Activated CD4-positive, CD25-positive, alpha-beta regulatory T cell treated with anti-CD3 and anti-CD28 coated beads, Interleukin-2, amount 50 U/mL, for 72 hours (primary cell): ENCODE results near the gene TNFRSF11A.

ENCODE experiments used
- DNase-seq: peaks from one replicate; pipeline ENCODE4 v3.0.0; 2021

The TNFRSF11A gene

DNA sequence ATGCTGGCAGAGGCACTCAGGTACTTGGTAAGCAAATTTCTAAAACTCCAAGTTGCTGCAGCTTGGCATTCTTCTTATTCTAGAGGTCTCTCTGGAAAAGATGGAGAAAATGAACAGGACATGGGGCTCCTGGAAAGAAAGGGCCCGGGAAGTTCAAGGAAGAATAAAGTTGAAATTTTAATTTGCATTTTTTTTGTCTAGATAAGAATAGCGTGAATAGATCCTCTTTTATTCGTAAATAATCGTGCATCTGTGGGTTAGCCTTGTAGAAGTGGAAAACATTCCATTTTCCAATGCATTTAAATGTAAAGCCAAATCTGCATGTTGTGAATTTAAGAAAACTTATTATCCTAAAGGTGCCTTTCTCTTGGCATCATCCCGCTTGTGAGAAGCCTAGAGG lies 61.0 kb downstream of the TNFRSF11A start:
- DNase-seq: no peak

DNA sequence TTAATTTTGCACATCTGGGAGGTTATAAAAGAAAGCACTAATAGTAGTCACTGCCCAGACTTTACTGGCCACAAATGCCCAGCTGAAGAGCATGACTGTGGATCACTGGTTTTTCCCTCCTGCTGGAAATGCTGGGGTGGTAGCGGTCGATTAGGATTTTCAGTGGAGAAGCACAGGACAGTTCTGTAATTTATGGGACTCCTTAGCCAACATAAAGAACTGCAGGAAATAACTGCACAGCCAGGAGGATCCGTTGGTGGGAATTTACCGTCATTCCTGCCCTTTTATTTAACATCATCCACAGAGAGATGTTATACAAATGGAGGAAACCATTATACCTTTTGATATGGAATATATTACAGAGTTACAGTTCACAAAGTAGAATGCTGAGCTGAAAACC lies 61.5 kb downstream of the TNFRSF11A start:
- DNase-seq: no peak

DNA sequence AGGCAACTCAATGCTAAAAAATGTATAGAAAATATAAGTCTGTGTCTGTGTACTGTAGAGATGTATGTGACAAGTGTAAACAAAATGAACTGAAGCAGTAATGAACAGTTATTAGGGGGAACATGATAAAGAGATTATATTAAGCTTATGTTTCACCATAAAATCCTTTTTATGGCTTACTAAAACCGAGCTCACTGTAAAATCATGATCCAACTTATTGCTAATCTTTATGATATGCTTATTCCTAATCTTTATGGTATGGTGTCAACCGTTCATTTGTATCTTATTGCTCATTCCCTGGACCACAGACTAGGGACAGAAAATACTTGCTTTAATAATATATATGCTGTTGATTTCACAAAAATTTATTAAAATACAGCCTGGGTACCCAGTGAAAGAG lies 62.1 kb downstream of the TNFRSF11A start:
- DNase-seq: no peak

DNA sequence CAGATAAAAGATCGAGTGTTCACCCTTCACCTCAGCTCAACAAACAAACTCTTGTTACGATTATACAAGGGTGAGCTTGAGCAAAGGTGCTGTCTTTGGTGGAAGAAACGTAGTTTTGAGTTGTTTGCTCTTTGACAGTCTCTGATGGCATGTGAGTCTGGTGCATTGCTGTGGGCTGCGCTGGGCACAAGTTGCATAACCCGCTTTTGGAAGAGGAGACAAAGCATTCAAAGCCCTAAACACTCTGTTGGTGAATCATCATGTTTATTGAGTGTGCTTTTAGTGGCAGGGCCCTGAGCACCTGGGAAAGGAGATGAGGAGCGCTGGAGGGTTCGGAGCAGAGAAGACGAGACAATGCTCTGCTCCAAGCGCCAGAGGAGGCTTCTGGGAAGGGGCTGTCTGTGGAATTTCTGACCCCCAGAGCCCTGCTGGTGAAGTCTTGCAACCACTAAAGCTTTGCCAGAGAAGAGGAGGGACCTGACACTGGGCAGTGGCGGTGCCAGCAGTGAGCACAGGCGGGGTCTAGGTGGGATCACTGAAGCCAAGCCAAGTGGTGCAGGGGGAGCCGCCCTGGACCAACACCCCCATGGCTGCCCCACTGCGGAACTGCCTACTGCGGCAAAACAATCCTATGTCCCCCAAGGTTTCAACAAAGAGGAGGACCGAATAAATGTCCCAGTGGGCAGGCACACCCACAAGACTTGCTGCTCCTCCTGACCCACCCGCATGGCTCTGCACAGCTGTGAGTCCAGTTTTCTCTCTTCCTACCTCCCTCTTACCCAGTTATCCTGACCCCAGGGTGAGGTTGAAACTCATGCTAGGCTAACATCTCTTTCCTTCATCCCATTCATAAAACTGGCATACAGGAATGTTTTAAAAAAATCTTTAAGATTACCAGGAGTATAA lies 64.0 kb downstream of the TNFRSF11A start:
- no peak for DNase-seq

DNA sequence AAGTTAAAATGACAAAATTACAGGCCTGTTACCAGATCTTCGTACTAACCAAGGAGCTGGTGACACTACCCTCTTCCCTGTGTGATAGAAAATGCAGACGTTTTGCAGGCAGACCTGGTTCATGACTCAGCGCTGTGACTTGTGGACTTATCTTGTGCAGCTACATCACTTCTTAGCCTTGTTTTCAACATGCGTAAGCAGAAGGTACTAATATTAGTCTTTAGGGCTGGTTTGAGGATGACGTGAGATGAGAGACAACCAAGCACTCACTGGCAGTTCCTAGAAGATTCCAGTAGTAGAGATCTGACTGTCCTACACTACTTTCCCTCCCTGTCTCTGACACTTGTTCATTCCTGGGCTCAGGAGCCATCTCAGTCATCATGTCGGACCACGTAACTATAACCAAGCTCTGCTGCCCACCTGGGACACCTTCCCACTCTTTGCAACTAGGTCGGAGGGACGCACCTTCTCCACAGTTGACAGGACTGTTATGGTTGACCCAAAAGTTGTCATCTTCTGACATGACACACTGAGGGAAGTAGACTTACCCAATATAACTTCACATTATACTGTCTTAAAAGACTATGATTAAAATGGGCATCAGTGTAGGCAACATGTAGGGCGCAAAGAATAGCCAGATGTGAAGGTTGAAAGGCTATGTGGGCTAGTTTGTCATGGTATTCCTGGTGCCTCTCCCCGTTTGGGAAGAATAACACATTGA lies 64.8 kb downstream of the TNFRSF11A start:
- DNase-seq: no peak

DNA sequence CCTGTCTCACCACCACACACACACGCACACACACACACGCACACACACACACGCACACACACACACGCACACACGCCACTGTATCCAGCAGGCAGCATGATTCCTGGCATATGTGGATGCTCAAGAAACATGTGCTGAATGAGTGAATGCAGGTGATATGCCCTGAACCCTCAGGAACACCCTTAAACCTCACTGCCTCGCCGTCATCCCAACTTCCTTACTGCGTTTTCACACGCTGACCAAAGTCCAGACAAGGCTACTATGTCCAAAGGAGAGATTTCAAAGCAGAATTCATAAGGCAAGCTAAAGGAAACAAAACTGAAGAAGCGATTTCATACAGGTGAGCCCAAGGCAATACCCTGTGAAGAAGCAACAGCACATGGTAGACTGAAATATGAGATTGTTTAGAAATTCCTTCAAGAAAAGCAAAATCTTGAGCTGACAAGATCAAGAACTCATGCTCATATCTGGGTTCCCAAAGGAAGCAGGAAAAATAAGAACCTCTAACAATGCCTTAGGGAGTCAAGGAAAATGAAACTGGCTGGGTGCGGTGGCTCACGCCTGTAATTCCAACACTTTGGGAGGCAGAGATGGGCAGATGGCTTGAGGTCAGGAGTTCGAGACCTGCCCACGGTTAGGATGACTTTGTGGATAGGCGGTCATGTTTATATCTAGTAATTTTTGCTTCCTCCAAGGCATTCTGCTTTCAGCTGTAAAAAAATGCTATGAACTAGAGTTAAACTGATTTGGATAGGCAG lies 69.1 kb downstream of the TNFRSF11A start:
- DNase-seq: no peak

DNA sequence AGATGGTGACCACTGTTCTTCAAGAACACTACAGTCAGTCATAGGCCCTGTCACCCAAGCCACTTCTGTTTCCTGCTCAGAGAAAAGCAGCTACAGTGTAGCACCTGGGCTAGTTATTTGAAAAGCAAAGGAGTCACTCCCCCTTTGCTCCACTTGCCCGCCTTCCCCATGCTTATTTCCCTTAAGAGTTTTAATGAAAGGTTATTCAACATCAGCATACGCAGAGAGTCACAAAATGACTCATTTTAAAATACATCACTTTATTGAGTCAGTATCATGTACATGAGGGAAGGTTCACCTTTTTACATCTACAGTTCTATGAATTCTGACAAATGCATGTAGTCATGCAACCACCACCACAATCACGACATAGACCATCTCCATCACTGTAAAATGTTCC lies 71.3 kb downstream of the TNFRSF11A start:
- no peak for DNase-seq

DNA sequence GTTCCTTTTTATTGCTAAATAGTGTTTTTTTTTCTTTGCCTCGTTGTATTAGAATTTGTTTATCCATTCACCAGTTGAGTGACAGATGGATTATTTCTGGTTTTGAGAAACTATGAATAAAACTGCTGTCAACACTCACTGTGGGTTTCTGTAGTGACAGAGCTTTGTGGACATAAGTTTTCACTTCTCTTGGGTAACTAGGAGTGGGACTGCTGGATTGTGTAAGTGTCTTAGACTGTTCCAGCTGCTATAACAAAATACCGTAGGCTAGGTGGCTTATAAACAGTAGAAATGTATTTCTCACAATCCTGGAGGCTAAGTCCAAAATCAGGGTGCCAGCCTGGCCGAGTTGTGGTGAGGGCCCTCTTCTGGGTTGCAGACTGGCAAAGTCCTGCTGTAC lies 71.9 kb downstream of the TNFRSF11A start:
- no peak for DNase-seq

DNA sequence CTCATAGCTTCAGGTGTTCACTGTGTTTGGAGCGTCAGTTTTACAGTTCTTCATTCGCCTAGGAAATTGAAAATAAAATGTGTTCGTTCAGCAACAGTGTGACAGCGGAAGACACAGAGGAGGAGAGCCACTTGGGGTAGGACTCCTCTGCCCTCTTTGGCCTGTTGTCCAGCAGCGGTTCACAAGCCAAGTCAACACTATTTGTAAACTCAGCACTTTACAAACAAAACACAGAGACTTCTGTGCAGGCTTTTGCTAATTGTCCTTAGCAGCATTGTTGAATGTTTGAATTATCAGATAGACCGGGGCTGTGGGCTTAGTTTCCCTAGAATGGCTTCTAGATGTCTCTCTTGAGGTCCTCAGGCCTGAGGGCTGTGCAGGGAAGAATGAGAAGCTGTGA lies 73.2 kb downstream of the TNFRSF11A start:
- DNase-seq: no peak

DNA sequence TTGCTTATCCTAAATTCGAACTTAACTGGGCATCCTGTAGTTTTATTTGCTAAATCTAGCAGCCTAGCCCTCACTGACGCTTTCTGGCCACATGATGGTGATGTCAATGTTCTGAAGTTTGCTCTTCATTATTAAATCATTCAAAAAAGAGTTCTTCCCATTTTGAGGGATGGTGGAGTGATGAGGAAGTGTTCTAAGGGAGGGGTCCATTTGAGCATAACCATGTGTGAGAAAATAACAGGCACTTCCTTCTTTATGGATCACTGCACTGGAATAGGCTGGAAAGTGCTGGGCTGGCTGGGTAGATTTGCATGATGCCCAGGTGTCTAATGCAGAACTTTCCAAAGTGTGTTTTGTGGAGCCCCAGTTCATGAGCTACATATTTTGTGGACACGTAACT lies 74.2 kb downstream of the TNFRSF11A start:
- DNase-seq: no peak

DNA sequence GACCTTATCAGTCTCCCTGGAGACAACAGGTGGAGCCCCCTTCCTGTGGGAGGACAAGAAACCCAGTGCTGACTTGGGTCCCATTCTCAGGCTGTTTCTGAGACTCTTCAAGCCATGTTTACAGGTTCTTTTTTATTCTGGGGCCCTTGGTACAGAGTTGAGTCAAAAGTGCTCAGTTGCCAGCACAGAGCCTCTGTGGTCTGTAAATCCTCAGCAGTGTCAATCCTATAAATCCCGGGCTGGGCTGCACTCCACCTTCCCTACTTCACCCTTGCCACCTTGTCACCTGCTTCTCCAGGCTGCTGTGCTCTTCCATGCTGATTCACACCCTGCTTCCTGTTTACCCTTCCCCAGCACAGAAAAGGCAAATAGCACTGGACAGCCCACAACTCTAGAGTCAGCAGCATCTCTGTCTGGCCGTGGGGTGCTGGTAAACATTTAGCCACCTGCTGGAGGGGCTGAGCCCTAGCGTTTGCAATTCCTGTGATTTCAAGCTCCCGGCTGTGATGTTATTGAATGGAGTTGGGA lies 74.7 kb downstream of the TNFRSF11A start:
- no peak for DNase-seq

DNA sequence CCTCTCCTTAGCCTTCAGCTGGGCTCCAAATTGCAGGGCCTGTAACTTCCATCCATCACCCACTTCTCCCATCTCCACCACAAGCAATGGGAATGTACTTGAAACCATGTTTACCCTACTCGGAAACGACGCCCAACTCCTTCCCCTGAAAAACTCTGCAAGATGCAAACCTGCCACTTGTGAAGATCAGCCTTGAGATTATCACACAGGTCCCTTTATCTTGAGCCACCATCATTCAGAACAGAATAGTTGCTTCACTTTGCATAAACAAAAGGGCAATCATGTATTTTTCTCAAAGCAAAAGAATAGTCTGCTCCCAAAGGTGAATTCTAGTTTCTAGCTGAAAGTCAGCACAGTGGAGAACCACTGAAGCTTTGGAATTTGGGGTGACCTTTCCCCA lies 75.8 kb downstream of the TNFRSF11A start:
- no peak for DNase-seq

DNA sequence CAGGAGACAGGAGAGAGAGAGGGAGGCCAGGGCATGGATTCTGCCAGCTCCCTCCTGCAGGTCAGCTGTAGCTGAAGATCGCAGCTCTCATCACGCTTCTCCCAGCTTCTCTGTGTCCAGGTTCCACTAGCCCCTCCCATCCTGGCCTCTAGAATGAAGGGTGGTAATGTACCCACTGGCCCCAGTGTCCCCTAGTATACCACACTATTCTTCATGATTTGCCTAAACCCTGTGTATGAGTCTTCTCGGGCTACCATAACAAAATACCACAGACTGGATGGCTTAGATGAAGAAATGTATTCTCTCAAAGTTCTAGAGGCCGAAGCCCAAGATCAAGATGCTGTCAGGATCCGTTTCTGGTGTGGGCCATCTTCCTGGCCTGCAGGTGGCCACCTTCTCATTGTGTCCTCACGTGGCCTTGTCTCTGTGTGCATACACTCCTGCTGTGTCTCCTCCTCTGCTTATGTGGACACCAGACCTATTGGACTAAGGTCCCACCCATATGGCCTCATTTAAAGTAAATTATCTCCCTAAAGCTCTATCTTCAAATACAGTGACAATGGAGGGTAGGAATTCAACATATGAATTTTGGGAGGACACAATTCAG lies 77.3 kb downstream of the TNFRSF11A start:
- no peak for DNase-seq

DNA sequence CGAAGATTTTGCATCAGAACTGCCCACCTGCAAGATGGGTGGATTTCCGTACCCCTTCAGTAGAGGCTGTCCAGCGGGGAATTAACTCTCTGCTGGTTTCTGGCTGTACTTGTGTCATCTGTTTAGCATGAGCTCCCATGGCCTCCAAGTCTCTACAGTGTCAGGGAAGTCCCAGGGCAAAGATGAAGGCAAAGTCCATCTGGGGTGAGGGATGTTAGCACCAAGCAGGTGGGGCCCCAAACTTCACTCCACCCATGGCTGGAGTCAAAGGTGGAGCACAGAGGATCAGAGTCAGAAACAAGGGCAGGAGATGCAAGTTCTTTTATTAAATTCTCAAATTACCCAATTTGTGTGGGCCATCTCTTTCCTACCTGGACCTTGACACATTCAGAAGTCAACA lies 78.0 kb downstream of the TNFRSF11A start:
- DNase-seq: no peak

DNA sequence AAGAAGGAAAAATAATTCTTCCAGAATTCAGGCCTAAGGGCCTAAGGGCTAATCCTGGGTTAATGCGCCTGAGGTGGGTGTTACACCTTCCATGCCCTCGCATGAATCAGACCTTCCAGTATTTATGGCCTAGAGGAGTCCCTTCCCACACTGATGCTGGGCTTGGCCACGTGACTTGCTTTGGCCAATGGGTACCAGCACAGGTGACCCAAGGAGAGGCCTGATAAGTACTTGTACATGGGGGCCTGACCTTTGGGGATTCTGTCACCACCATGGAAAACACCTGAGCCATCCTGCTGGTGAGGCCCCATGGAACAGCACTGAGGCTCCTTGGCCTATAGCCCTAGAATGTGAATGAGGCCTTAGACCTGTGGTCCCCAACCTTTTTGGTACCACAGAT lies 79.8 kb downstream of the TNFRSF11A start:
- DNase-seq: no peak

DNA sequence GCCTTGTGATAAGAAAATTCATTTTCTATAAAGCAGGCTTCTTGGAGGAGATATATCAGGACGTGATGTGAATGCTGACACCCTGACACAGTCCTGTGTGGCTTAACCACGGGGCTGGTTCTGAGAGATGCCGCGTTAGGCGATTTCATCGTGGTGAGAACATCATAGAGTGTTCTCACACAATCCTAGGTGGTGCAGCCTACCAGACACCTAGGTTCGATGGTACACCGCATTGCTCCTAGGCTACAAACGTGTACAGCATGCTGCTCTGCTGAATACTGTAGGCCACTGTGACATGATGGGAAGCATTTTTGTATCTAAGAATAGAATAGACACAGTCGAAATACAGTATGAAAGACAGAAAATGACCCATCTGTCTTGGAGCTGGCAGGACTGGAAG lies 82.5 kb downstream of the TNFRSF11A start:
- DNase-seq: no peak

DNA sequence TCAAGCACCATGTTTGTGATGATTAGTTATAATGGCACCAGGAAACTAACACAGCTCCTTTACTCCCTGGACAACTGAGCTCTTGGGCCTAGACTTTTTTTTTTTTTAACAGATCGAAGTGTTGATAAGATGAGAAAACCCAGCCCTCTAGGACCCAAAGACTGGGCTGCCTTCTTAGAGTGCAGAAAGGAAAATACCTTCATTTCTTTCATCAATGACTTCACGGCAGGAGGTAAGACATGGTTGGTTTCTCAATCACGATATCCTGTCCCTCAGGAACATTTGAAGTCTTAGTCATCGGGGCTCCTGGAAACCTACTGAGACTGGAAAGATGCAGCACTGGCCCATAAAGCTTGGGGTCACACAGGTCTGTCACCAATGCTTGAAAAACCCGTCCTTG lies 84.7 kb downstream of the TNFRSF11A start:
- no peak for DNase-seq

DNA sequence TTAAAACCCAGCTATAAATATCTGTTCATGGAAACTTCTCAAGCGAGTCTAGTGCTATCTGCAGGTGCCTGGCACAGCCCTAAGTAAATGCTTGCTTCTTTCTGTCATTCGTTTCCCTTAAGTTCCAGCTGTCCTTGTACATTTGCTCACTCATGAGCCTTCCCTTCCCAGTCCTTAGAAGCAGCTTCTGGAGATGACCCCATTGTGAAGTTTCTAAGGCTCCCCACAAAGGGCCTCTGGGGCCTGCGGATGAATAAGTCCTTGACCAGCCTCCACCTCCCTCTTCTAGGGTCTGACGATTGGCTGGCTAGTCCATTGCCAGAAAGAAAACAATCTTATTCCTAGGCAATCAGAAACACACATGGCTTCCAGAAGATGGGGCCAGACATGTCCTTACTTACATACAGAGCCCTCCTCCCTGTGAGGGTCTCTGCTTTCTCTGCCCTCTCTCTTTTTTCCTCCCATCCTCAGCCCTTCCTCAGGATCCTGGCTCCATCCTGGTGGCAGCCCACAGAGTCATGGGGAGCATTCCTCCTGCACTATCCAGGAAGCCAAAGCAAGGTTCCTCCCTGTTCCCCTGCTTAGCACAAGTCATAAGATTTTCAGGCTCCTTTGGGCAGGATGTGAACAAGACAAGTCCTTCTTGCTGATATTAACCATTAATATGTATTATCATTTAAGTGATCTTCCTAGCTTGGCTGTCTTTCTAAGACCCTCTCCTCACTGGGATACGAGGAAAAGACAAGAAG lies 87.3 kb downstream of the TNFRSF11A start:
- DNase-seq: no peak

DNA sequence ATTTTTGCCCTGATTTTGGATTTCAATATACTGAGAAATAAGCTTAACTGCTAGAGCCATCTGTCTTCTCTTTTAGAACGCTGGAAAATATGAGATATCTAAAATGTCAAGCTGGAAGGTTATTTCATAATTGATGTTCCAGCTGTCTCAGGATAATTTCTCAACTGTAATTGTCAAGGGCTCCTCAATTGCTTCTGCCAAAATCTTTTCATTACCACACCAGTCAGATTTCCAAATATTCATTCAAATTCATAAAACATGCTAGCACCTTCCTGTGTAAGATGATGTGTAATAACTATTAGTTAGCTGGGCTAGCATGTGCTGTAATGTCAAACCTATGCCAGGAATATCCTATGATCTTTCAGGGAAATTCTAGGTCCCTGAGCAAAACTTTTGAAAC lies 88.1 kb downstream of the TNFRSF11A start:
- no peak for DNase-seq

DNA sequence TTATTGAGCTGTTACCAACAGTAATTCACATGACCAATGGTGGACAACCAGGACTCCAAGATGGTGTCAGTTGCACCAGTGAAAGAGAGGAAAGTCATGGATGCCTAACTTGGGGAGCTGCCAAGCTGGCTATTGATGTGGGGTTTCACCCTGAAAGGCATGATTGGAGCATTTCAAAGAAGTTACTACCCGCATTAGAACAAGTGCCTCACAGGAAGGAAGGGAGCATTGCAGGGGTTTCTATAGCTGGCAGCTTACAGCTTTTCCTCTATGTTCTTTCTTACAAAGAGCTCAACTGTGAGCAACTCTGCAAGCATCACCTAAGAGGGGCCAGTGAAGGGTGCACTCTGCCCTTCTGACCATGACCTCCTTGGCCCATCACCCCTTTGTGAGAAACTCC lies 93.1 kb downstream of the TNFRSF11A start:
- DNase-seq: no peak

DNA sequence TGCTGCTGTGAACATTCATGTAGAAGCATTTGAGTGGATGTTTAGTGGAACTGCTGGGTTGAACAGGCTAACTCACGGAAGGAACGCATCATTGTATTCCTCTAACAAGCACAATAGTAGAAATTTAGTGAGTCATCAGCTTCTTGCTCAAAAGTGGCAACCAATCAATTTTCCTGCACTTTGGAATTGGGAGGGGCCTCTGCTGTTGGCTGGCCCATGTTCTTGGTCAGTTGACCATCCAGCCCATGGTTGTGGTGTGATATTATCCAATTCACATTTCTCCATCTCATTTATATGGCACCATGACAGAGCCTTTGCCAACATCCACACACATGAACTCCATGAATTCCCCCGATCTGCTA lies 95.0 kb downstream of the TNFRSF11A start:
- no peak for DNase-seq

DNA sequence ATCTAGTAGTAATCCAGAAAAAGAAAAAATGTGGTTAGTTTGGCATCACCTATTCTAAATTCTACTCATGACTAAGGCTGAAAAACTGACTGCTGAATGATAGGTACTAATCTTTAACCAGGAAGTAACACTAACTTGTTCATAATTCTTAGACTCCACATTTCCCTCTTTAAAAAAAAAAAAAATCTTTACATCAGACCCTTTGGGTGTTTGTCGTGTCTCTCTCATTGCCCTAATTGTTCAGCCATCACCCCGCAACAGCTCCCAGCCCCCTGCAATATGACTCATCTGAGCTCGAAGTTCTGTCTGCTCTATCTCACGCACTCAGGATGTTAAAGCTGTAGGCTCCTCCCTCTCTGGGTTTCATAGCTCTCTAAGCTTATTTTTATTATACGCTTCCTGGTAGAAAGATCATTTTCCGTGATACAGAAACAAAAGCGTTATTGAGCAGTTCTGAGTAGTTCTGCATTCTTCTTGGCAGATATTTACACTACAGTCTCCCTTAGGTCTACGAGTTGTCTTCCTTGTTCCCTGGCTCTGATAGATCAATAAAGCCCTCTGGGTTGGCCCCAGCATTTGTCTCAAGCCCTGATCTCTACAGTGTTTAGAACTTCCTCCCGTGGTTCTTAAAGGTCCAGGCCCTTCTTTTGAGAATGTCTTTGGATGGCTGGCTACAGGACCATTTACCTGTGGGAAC lies 95.6 kb downstream of the TNFRSF11A start:
- DNase-seq: peak; percentile 55
